ENCODE results near the gene SNTG2.

Gene SNTG2

GRCh38 chr2:975095-975494, 24.4 kb downstream of the SNTG2 start:
- H3K4me3 ChIP-seq (ENCODE audit: low read depth, low read length), result no peak overlapping the region
- no peak for TF ChIP-seq CTCF (IDR thresholded peaks at IDR 0.05; ENCODE audit: borderline replicate concordance, insufficient read depth, low read depth, low read length)

GRCh38 chr2:979069-979928, 28.6 kb downstream of the SNTG2 start:
- TF ChIP-seq CTCF (IDR thresholded peaks at IDR 0.05; ENCODE audit: borderline replicate concordance, insufficient read depth, low read depth, low read length), result no peak
- no peak overlapping the region for H3K4me3 ChIP-seq (ENCODE audit: low read depth, low read length)

GRCh38 chr2:980176-980575, 29.5 kb downstream of the SNTG2 start:
- TF ChIP-seq CTCF (IDR thresholded peaks at IDR 0.05; ENCODE audit: borderline replicate concordance, insufficient read depth, low read depth, low read length), result no peak

GRCh38 chr2:981258-981657, 30.6 kb downstream of the SNTG2 start:
- no peak for TF ChIP-seq CTCF (IDR thresholded peaks at IDR 0.05; ENCODE audit: borderline replicate concordance, insufficient read depth, low read depth, low read length)
- H3K4me3 ChIP-seq (ENCODE audit: low read depth, low read length), result no peak overlapping the region

More at GRCh38 chr2:980176-980575, 29.5 kb downstream of the SNTG2 start:
- H3K4me3 ChIP-seq (ENCODE audit: low read depth, low read length), result no peak overlapping the region

- no peak overlapping the region for H3K4me3 ChIP-seq (ENCODE audit: low read depth, low read length)
- no peak for TF ChIP-seq CTCF (IDR thresholded peaks at IDR 0.05; ENCODE audit: borderline replicate concordance, insufficient read depth, low read depth, low read length)
Measured at GRCh38 chr2:981759-982158, 31.1 kb downstream of the SNTG2 start.

GRCh38 chr2:985317-985898, 34.8 kb downstream of the SNTG2 start:
- no peak overlapping the region for H3K4me3 ChIP-seq (ENCODE audit: low read depth, low read length)
- no peak for TF ChIP-seq CTCF (IDR thresholded peaks at IDR 0.05; ENCODE audit: borderline replicate concordance, insufficient read depth, low read depth, low read length)

GRCh38 chr2:987789-988188, 37.1 kb downstream of the SNTG2 start:
- no peak overlapping the region for H3K4me3 ChIP-seq (ENCODE audit: low read depth, low read length)
- no peak for TF ChIP-seq CTCF (IDR thresholded peaks at IDR 0.05; ENCODE audit: borderline replicate concordance, insufficient read depth, low read depth, low read length)
